H1 (cell line): ENCODE measurements around the gene DEK. TPM values are rescaled to one million over a fixed set of nuclear protein-coding genes. Genes with fewer than 3 reads are reported as not detected.

Experiments
- CHD1 ChIP-seq: IDR thresholded peaks from 2 replicates; pipeline ENCODE4 v1.6.1; 2012; ENCODE audit warnings: low read depth, low read length, improper control_type of control experiment
- CTBP2 ChIP-seq: IDR thresholded peaks from 2 replicates; pipeline ENCODE4 v1.7.0; 2011; ENCODE audit warnings: borderline replicate concordance, mild to moderate bottlenecking, moderate library complexity, mixed read lengths, low read length; ENCODE audit not compliant: insufficient read depth, insufficient read length
- POLR2A ChIP-seq, 2 experiments: IDR thresholded peaks; 1 replicate in 1 of 2; 2 replicates in 1 of 2; pipeline ENCODE4 v1.6.1; 2011; ENCODE audit warnings: low read depth in 2 of 2, low read length in 2 of 2, mild to moderate bottlenecking in 2 of 2; ENCODE audit errors: control extremely low read depth in 1 of 2
- SRF ChIP-seq: IDR thresholded peaks from 2 replicates; pipeline ENCODE4 v1.6.1; 2011; ENCODE audit warnings: mild to moderate bottlenecking, low read depth, low read length, moderate library complexity
- ZNF274 ChIP-seq: IDR thresholded peaks from 2 replicates; pipeline ENCODE4 v1.7.0; 2012; ENCODE audit warnings: low read length, borderline replicate concordance; ENCODE audit errors: extremely low read depth
- polyA plus RNA-seq, 7 experiments: library from polyadenylated mRNA; depleted of rRNA in 3 of 7; stranded (reverse) in 5 of 7; unstranded in 2 of 7; fragments of >200 nt in 5 of 7; fragments of 200-250 nt in 2 of 7; gene quantifications; 1 replicate in 5 of 7; 2 replicates in 1 of 7; 4 replicates in 1 of 7; pipeline versions ENCODE4 v1.2.1 to v1.2.3, GENCODE V29; 2011 to 2013; ENCODE audit warnings: missing spikeins in 2 of 7, mixed read lengths in 2 of 7
- total RNA-seq: library from RNA; stranded (reverse); fragmentation: NEBNext Ultra II Directional; extraction: Animal tissue kit (Norgen Biotek cat#: 25700); gene quantifications from 2 replicates; pipeline ENCODE4 v1.2.1, GENCODE V29; 2021
- TF ChIP-seq, protein P1 (sequence below): IDR thresholded peaks from 2 replicates; pipeline ENCODE4 v1.6.1; 2011; ENCODE audit warnings: low read length, improper control_type of control experiment

The DEK gene
- total and polyA plus RNA-seq, 2 of the 8 experiments (the other 6 are each of a cell fraction or from before 2014, with no cell fraction given): 40.0 to 228 TPM

DNA sequence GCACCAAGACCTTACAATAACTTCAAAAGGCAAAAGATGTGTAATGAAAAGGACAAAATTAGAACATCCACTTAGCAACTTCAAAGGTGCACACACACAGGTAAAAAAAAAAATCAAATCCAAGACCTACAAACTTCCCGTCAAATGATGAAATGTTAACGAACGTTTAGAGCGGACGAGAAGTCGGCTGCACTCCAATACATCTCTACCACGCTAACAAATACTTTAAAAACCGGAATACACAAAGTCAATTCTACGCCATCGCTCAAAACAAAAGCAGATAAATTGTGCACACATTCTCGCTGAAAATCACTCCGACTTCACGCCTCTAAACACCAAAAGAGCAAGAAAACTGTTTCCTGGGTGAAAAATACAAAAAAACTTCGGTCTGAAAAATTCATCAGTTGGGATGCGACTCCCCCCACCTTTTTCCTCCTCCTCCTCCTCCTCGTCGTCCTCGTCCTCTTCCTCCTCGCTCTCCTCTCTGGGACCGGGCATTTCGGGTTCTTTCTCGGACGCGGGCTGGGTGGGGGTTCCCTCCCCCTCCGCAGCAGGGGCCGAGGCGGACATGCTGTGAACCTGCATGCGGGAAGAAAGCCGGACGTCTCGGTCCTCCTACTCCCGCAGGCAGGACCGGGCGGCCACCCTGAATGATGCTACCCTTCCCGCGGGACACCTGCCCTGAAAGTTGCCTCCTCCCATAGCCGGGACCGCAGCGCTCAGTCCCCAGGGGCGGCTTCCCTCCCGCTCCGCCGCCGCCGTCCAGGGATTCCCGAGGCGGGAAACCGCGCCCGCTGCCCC lies 712 bp downstream of the DEK start (continued):
- TF ChIP-seq, protein P1, sequence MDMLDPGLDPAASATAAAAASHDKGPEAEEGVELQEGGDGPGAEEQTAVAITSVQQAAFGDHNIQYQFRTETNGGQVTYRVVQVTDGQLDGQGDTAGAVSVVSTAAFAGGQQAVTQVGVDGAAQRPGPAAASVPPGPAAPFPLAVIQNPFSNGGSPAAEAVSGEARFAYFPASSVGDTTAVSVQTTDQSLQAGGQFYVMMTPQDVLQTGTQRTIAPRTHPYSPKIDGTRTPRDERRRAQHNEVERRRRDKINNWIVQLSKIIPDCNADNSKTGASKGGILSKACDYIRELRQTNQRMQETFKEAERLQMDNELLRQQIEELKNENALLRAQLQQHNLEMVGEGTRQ: no peak
- TF ChIP-seq CHD1 (no peak; the same call in 1 of the 2 replicates), CTBP2 (no peak), ZNF274 (no peak), SRF (no peak), POLR2A (IDR thresholded peaks at IDR 0.05; ENCODE audit: control extremely low read depth in 1 of 2, low read depth in 2 of 2, low read length in 2 of 2) (no peak; a peak in 1 of 3 replicates)
